Hematopoietic multipotent progenitor cell treated with erythropoietin and hydrocortisone succinate and interleukin-3 and kit ligand, for 17 days (in vitro differentiated cells): ENCODE measurements around the gene CTTNBP2.

Experiments used
- DNase-seq: peaks from one replicate; pipeline ENCODE4 v3.0.0-alpha.2; 2015; ENCODE audit warnings: low spot score

CTTNBP2 gene

DNA sequence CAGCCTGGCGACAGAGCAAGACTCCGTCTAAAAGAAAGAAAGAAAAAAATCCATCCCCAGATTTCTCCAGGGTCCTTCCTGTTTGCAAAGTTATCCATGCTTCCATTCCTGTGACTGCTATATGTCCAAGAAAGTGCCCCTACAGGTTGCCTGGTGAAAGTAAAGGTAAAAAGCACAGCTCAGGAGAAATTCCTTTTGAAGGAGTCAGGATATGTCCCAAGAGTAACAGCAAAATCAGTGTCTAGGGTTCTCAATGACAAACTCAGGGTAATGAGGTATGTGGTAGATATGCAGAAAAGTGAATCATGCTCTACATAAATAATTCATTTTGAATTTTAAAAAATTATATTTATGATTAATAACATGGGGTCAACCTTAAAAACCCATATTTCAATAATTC is 91.5 kb downstream of the CTTNBP2 start:
- no peak for DNase-seq

- DNase-seq: no peak
Observed at GRCh38 chr7:117780832-117781231, 92.4 kb downstream of the CTTNBP2 start.

- DNase-seq: no peak
Observed at GRCh38 chr7:117777335-117778142, 95.7 kb downstream of the CTTNBP2 start.

GRCh38 chr7:117776224-117776623 is 97.0 kb downstream of the CTTNBP2 start:
- no peak for DNase-seq

DNA sequence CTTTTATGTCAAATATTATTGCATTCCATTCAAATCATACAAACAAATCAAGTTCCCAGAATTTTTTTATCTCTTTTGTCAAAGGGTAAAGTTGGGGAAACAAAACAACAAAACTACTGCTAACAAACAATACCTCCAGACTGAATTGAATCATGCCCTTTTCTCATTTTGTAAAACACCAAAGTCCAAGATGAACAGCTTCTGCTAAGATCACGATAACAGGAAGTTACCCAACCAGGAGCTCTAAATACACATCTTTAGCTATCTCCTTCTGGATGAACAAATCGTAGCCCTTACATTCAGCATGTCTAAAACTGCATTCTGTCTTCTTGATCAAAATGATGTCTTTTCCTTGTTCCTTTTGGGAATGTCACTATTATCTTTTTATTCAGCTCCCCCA is 97.4 kb downstream of the CTTNBP2 start:
- no peak for DNase-seq

GRCh38 chr7:117774943-117775342 is 98.3 kb downstream of the CTTNBP2 start:
- DNase-seq: no peak

- DNase-seq: no peak
Observed at GRCh38 chr7:117772421-117772820, 100.8 kb downstream of the CTTNBP2 start.

DNA sequence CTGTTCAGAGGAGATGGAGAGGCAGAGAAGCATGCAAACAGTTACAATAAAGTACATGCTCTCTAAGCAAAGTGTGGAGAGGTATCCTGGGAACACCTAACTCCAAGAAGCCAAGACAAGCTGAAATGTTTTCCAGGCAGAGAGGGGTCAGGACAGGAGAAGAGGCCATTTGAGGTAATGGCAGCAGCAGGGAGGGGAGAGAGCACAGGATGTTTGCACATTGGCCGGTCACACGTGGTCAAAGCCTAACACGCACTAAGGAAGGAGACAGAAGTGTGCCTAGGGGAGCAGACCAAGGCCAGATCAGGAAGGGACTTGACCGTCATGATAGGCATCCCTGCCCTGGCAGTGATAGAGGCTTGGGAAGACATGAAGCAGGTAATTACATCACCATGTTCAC is 101.5 kb downstream of the CTTNBP2 start:
- DNase-seq: no peak

DNA sequence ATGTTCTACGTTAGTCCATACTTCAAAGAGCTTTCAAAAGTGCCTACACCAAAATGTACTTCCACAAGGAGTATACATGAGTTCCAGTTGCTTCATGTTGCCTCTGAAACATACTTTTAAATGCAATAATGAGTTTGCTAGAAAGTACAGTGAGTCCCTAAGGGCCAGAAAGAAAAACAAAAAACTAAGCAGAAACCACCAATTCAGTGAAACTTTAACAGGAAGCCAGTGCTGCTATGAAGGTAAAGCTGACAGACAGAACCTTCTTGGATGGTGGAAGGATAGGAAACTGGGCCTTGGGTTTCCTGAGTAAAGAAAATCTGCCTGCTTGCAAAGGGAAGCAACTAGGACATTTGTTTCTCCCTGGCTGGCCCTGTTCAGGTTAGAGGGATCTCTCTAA is 104.2 kb downstream of the CTTNBP2 start:
- no peak for DNase-seq

GRCh38 chr7:117767951-117768350 is 105.3 kb downstream of the CTTNBP2 start:
- no peak for DNase-seq

DNA sequence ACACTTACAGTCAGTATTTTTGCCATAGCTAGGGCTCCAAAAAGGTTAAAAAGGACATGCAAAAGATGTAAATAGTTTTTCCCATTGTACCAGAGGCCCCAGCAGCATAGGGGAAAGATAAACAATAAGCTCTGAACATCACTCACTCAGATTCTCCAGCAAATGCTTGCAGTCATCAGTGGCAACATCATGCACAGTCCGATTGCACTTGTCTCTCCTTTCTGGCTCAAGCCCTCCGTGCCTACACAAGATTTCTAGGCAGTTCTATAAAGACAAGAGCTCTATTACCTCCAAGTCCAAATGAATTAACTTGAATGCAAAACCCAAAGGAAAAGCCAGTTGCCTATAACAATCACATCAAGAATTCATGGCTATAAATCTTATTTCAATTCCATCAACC is 106.3 kb downstream of the CTTNBP2 start:
- no peak for DNase-seq

DNA sequence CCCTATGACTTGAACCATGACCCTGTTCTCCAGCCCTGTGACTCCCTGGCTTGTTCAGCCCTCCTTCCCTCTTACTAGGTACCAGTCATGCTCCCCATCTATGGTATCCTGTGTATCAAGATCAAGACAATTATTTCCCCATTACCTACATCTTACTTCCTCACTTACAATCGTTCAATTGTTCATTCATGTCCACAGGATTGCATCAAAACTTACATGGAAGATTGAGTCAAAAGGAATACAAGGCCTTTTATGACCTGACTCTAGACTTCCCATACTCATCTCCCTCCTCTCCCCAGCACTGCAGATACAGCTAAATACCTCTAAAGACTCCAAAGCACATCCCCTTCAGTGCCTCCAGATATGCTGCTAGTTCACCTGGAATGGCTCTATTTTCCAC is 109.2 kb downstream of the CTTNBP2 start:
- no peak for DNase-seq

DNA sequence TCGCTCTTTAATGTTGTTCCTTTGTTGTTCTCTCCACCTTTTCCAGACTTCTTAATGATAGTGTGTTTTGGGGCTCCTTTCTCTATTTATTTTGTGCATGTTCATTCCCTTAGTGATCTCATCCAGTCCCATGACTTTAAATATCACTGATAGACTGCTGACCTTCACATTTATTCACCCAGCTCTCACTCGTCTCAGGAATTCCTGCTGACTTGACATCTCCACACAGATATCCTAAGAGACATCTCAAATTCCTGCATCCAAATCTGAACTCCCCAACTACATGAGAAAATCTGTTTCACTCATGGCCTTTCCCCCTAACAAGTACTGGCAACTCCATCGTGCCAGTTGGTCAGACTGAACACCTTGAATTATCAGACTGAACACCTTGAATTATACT is 111.2 kb downstream of the CTTNBP2 start:
- DNase-seq: no peak

DNA sequence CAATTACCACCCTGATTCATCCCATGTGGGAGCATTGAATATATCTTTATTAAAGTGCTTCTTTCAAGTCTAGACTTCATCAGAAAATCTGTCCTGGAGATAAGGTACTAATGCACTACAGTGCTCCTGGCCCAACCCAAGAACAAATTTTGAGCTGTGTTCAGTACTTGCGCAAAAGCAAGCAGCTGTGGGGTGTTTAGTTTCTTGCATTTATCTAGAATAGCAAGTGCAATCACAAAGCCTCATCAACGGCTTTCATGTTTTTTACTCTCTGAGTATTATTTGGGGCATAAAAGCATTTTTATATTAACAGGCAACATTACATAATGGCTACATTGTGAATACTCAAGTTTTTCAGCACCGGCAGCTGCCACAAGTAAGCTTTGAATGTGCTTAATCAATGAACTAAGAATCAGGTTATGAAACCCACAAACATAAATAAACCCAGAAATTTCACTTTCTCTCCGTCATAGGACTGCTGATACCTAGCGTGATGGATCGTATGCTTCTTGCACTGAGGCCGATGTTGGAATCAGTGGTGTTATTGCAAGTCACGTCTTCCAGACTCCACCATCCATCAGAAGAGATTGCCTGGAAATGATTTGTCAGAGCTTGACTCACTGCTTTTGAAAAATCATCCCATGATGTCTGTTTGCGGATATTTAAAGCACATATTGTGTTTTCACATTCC is 113.1 kb downstream of the CTTNBP2 start:
- DNase-seq: no peak

- no peak for DNase-seq
Observed at GRCh38 chr7:117757440-117757839, 115.8 kb downstream of the CTTNBP2 start.

GRCh38 chr7:117756586-117757085 is 116.6 kb downstream of the CTTNBP2 start:
- DNase-seq: no peak

- DNase-seq: no peak
Observed at GRCh38 chr7:117755136-117755535, 118.1 kb downstream of the CTTNBP2 start.

DNA sequence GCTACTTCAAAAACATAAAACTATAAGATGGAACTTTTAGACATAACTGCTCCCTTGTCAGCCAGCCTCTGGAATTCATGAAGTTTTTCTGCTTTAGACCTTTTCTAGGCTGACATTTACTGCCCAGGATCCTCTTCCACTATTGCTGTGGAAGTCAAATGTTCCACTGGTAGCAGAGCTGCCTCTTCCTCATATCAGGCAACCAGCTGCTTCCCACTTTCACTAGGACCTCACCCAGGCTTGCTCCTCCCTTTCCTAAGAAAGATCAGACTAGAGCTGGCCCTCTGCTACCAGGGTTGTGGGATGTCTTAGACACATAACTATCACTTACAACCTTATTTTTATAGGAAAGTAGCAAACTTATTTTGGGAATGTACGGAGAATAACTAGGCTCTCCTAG is 121.5 kb downstream of the CTTNBP2 start:
- DNase-seq: no peak

DNA sequence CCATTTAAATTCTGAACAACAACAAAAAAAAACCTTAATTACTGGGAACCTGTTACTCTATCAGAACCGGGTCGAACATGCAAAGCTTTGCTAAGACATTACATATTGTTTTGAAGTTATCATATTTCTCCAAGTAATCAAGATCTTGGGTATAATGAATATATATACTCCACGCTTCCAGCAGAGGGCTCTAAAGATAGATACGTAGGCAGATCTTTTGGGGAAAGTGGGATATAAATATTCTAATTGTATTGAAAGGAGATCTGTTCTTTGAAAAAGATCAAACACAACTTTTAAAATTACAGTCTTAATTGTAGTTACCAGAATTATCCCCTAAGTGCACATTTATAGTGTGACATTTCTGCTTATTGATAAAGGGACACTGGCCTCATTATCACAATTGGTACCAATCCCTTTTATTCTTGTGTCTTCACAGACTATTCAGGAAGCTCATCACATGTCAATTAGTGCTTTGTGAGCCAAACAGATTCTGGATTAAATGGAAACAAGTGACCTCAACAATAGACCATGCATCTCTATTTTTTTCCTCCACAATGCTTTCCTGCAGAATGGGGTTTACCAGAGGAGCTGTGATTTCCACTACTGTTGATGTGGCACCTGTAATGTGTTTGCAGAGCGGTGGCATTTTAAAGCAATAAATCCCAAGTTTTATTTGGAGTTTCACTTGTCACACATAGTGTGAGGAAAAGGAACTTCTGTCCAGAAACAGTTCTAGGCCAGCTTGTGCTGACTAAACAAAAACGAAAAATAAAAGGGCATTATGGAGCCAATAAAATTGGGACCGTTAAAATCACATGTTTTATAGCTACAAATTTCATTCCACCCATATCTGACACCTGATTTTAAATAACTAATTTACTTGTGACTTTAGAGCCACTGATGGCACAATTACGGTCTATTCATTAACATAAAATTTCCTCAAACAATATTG is 122.4 kb downstream of the CTTNBP2 start:
- DNase-seq: no peak

DNA sequence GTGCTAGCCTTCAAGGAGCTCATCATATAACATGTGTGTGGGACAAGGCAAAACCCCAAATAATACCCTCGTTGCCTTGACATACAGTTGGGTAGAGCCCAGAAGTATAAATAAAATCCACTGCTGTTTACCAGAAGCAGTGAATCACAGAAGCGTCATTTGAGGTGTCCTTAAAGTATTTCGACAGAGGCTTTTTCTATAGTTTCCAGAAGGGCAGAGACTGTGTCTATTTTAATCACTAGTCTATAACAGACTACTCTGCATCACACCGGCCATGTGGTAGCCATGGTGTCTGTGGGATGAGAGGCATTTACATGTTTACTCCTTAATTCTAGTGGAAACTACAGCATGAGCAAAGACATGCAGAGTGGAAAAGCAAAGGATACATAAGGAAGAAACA is 131.3 kb downstream of the CTTNBP2 start:
- DNase-seq: no peak

- DNase-seq: no peak
Observed at GRCh38 chr7:117739085-117739484, 134.2 kb downstream of the CTTNBP2 start.

DNA sequence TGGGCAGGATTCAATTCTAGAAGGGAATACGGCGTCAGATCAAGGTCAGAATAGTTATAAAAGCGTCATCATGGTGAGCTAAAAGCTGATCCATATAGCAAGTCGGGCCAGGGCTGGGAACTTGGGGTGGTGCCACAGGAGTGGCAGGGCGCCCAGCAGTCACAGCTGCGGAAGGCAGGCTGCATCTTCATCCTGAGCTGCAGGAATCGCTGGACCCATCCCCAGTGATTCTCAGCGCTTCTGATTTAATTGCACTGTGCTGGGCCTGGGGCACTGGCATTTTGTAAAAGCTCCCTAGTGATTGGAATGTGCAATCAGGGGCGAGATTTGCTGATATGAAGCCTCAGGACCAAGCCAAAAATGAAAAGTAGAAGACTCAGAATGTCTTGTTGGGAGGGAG is 135.3 kb downstream of the CTTNBP2 start:
- no peak for DNase-seq
